GM12872 (cell line): ENCODE results near the gene MUL1.

Source experiments
- CTCF ChIP-seq: IDR thresholded peaks from 3 replicates; pipeline ENCODE4 v1.5.1; 2011; ENCODE audit warnings: low read depth, mild to moderate bottlenecking, low read length, moderate library complexity; ENCODE audit not compliant: insufficient read depth

The MUL1 gene

DNA sequence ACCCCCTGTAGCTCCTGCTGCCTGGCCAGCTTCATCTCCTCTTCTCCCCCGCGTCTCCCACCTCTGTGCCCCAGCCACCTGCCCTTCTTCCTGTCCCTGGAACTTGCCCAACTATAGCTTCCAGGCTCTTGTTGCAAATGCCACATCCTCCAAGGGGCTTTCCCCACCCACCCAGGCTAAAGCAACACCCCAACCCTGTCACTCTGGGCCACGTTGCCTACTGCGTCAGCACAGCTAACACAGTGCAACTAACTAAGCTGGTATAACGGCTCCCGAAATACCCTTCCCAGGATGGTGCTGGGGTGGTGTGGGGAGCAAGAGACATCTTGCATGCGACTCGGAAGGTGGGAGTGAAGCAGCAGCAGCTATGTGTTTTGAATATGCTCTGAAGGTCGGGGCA lies 41.7 kb downstream of the MUL1 start:
- no peak for TF ChIP-seq CTCF

- no peak for TF ChIP-seq CTCF
Measured at GRCh38 chr1:20465187-20465586, 42.8 kb downstream of the MUL1 start.

GRCh38 chr1:20463502-20463901 lies 44.4 kb downstream of the MUL1 start:
- no peak for TF ChIP-seq CTCF

GRCh38 chr1:20462397-20462796 lies 45.6 kb downstream of the MUL1 start:
- TF ChIP-seq CTCF, result no peak

DNA sequence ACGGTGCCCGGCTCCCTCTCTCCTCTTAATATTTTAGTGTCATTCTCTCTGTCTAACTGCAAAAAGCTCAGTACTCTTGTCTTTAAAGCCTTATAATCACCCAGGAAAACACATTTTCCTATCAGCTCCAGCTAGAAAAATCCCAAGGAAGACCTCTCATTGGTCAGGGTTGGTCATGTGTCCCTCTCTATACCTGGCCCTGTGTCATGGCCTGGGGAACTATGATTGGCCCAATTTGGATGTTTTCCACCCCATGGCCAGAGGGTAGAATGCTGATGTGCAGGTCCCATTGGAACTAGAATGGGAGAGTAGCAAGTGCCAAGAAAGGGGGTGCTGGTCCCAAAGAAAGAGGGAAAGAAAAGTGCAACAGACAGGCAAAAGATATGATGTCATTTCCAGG lies 49.2 kb downstream of the MUL1 start:
- no peak for TF ChIP-seq CTCF

DNA sequence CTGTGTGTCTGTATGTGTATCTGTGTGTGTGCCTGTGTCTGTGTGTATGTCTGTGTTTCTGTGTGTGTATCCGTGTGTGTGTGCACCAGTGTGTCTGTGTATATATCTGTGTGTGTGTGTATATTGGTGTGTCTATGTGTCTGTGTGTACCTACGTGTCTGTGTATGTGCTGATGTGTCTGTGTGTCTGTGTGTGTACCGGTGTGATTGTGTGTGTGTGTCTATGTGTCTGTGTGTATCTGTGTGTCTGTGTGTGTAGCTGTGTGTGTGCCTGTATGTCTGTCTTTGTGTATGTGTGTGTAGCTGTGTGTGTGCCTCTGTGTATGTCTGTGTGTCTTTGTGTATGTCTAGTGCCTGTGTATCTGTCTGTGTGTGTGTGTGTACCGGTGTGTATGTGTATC lies 53.9 kb downstream of the MUL1 start:
- no peak for TF ChIP-seq CTCF

DNA sequence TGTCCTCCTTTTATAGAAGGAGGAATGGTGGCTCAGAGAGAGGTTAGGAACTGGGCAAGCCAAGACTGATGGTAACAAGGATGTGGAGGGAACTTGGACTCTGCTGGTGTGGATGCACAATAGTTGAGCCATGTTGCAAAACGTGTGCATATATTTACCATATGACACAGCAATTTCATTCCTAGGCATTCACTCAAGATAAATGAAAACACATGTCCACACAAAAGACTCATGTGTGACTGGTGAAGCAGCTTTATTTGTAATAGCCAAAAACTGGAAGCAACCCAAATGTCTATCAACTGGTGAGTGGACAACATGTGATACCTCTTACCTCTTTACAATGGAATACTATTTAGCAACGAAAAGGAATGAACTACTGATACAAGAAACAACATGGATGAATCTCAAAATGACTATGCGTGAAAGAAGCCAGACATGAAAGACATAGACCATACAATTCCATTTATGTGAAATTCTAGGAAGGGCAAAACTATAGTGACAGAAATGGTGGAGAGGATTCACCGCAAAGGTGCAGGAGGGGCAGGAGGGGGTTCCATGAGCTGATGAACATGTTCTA lies 58.1 kb downstream of the MUL1 start:
- TF ChIP-seq CTCF, result no peak
